ENCODE measurements around the gene RUNX2.

Gene RUNX2

DNA sequence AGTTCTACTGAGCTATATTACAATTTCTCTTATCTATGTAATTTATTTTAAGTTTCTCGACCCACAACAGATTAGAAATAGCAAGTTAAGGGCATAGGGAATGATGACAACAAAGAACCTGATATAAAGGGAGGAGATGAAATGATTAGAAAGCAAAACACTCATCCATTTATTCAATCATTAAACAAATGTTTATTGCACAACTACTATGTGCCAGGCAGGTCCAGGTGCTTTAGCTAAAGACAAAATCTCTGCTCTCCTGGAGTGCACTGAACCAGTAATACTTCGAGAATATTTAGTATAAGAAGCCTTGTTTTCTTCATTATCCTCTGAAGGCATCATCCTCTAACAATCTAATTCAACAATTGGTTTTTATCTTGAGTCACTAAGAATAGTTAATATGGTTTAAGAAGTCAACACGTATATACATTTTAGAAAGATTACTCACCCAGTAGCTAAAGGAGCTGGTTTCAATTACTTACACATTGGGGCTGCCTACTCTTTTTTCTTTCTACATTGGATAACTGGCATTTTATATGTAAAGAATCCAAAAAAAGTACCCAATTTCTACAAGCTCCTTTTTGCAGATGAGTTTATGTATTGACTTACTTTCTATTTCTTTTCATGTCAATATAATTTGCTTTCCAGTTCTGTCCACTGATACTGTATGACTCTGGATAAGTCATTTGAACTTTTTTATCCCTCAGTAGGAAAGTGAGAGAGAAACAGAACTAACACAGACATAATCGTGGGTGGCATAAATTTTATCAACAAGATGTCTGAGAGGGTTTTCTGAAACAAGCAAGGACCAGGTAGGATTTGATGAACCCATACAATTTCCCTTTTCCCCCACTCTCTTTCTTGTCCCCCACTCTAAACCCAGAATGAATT lies 375.0 kb downstream of the RUNX2 start:
- Histone ChIP-seq H3K4me3 (replicated peaks; ENCODE audit: low read depth, low read length) (no peak overlapping the region), H3K27me3 (replicated peaks; ENCODE audit: control insufficient read depth, insufficient read depth, low read length) (no peaks in the 10 kb centered on the region), H3K36me3 (ENCODE audit: control insufficient read depth, insufficient read depth, low read length) (no peaks in the 10 kb centered on the region)
- TF ChIP-seq, protein P1, sequence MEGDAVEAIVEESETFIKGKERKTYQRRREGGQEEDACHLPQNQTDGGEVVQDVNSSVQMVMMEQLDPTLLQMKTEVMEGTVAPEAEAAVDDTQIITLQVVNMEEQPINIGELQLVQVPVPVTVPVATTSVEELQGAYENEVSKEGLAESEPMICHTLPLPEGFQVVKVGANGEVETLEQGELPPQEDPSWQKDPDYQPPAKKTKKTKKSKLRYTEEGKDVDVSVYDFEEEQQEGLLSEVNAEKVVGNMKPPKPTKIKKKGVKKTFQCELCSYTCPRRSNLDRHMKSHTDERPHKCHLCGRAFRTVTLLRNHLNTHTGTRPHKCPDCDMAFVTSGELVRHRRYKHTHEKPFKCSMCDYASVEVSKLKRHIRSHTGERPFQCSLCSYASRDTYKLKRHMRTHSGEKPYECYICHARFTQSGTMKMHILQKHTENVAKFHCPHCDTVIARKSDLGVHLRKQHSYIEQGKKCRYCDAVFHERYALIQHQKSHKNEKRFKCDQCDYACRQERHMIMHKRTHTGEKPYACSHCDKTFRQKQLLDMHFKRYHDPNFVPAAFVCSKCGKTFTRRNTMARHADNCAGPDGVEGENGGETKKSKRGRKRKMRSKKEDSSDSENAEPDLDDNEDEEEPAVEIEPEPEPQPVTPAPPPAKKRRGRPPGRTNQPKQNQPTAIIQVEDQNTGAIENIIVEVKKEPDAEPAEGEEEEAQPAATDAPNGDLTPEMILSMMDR (IDR thresholded peaks at IDR 0.05; ENCODE audit: insufficient read depth, low read length, poor library complexity, severe bottlenecking): no peak
- DNase-seq (ENCODE audit: extremely low read depth, insufficient read length): no peak

DNA sequence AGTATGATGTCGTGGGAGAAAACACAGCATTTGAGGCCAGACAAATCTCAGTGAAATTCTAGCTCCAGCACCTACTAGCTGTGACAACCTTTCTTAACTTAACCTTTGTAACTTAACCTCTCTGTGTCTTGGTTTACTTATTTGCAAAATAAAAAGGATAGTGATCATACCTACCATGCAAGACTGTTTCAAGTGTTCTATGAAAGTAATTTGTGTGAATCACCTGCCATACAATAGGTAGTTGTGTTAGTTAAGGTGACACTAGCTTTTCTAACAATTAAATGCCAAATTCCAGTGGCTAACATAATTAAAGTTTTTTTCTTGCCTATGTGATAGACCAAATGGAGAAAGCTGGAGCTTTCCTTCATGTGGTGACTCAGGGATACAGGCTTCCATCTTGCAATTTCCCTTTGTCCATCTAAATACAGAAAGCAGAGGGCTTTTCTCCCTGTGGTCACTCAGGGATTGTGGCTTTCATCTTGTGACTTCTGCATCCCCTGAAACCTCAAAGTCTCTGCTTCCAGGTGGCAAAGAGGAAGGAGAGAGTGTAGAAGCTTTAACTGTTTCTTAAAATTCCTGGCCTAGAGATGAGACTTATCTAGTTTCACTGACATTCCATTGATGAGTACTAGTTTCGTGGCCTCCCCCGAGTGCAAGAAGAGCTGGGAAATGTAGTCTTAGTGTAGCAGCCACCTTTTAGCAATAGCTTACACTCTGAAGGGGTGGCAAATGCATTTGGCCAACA lies 376.1 kb downstream of the RUNX2 start:
- DNase-seq (ENCODE audit: extremely low read depth, insufficient read length): no peak
- H3K4me3 ChIP-seq (replicated peaks; ENCODE audit: low read depth, low read length): no peak overlapping the region
- no peaks in the 10 kb centered on the region for H3K36me3 ChIP-seq (ENCODE audit: control insufficient read depth, insufficient read depth, low read length)
- TF ChIP-seq, protein P1 (IDR thresholded peaks at IDR 0.05; ENCODE audit: insufficient read depth, low read length, poor library complexity, severe bottlenecking): no peak
- no peaks in the 10 kb centered on the region for H3K27me3 ChIP-seq (replicated peaks; ENCODE audit: control insufficient read depth, insufficient read depth, low read length)

DNA sequence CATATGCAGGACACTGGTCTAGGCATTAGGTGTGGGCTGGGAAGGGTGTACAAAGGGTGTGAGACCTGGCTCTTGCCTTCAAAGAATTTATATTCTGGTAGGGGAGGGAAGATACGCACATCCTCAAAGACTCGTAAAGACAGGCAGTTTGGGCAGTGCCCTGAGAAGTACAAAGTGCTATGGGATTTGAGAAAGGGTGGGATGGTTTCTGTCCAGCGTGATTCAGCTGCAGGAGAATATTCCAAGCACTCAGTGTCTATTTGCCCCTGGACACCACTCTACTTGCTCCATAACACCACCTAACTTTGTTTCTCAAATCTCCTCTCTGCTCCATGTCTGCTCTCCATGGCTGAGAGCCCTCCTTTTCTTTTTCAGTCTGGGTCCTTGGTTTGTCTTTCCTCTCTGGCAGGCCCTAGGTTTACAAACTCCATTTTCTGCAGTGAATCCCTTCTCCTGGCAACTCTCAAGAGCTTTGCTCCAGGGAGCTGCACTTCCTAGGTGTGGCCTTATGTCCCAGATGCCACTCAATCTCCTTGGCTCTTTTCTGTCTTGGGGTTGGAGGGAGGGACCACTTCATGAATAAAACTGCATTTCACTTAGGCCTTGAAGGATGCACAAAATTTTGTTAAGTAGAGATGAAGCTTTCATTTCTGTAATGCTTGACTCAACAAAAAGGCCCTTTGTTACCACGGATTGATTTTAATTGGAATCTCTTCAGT lies 377.2 kb downstream of the RUNX2 start:
- DNase-seq (ENCODE audit: extremely low read depth, insufficient read length): no peak
- Histone ChIP-seq H3K36me3 (ENCODE audit: control insufficient read depth, insufficient read depth, low read length) (no peaks in the 10 kb centered on the region), H3K4me3 (replicated peaks; ENCODE audit: low read depth, low read length) (no peak overlapping the region), H3K27me3 (replicated peaks; ENCODE audit: control insufficient read depth, insufficient read depth, low read length) (no peaks in the 10 kb centered on the region)
- TF ChIP-seq, protein P1 (IDR thresholded peaks at IDR 0.05; ENCODE audit: insufficient read depth, low read length, poor library complexity, severe bottlenecking): no peak

DNA sequence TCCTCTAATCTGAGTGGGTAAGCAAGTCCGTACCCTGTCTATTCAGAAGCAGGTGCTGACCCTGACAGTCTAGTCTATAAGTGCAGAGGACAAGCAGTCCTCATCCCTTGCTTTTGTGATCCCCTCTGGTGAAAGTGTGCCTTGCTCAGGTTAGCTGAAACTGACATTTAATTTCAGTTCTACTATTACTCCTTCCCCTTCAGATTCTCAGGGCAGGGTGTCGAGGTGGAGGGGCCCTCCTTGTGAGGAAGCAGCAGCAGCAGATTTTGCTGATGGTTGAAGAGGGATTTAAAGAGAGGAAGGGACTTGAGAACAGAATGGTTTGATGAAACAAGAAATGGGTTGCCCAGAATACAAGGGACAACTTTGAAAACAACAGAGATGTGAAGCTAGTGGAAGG lies 378.2 kb downstream of the RUNX2 start:
- no peak overlapping the region for H3K4me3 ChIP-seq (replicated peaks; ENCODE audit: low read depth, low read length)
- H3K36me3 ChIP-seq (ENCODE audit: control insufficient read depth, insufficient read depth, low read length): no peaks in the 10 kb centered on the region
- TF ChIP-seq, protein P1 (IDR thresholded peaks at IDR 0.05; ENCODE audit: insufficient read depth, low read length, poor library complexity, severe bottlenecking): no peak
- H3K27me3 ChIP-seq (replicated peaks; ENCODE audit: control insufficient read depth, insufficient read depth, low read length): no peaks in the 10 kb centered on the region
- no peak for DNase-seq (ENCODE audit: extremely low read depth, insufficient read length)

DNA sequence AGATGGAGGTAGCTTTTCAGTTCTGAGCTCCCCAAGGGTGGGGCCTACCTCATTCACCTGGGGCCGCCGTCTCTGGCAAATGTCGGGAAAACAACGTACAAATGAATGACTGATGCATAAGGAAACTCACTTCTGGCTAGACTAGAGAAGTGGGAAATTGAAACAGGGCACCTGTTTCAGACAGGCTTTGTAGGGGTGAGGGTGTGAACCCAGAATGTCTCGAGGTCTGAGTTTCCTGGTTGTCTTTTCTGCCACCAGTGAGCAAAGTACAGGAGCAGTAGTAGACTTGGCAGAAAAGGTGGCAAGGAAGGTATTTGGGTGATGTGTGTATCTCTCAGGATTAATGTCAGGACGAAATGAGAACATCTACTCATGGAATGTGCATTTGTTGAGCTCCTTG lies 379.0 kb downstream of the RUNX2 start:
- no peak for DNase-seq (ENCODE audit: extremely low read depth, insufficient read length)
- TF ChIP-seq, protein P1 (IDR thresholded peaks at IDR 0.05; ENCODE audit: insufficient read depth, low read length, poor library complexity, severe bottlenecking): no peak
- no peak overlapping the region for H3K4me3 ChIP-seq (replicated peaks; ENCODE audit: low read depth, low read length)
- no peaks in the 10 kb centered on the region for H3K27me3 ChIP-seq (replicated peaks; ENCODE audit: control insufficient read depth, insufficient read depth, low read length)
- no peaks in the 10 kb centered on the region for H3K36me3 ChIP-seq (ENCODE audit: control insufficient read depth, insufficient read depth, low read length)
